Measurements from ENCODE around the gene SCRT2.

DNA sequence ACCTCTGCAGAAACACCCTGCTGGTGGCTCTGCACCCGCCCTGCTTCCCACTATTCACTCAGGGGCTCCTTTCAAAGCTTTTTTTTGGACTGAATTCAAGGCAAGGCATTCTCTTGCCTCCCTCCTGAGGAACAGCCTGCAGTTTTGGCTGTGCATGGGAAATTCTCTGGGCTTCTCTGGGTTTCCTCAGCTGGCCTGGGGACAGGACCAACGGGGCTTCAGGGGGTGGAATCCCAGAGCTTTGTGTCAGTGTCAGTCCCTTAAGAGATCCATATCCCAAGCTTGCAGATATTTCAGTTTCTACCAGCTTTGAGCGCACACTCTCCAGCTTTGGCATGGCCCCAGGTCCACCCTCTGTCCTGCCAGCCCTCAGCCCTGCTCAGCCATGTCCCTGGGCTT lies 2.0 kb downstream of the SCRT2 start:
- TF ChIP-seq EZH2phosphoT487 (IDR thresholded peaks at IDR 0.05; ENCODE audit: insufficient read depth, low read depth), result no peak
- TF ChIP-seq EZH2 (IDR thresholded peaks at IDR 0.05; ENCODE audit: insufficient read depth, poor library complexity, severe bottlenecking), result no peak

Data from GM23248 (cell line).